Gastroesophageal sphincter (tissue), 3 donors: ENCODE results near the gene ST6GAL2.

Source experiments
- POLR2A ChIP-seq, 2 donors: fragments of 450-650 bp; IDR thresholded peaks; one replicate each; pipeline ENCODE4 v1.6.1; 2017; ENCODE audit warnings: antibody characterized with exemption in 2 of 2, mild to moderate bottlenecking in 2 of 2, moderate library complexity in 1 of 2
- TF ChIP-seq, protein P1 (sequence below), 4 experiments: fragments of 200-600 bp in 2 of 4; fragments of 450-650 bp in 2 of 4; sonication (generic) in 1 of 4; IDR thresholded peaks; one replicate each; pipeline ENCODE4 v1.5.1; 2017 to 2019; ENCODE audit warnings: antibody characterized with exemption in 4 of 4, mild to moderate bottlenecking in 2 of 4, moderate library complexity in 2 of 4

DNA sequence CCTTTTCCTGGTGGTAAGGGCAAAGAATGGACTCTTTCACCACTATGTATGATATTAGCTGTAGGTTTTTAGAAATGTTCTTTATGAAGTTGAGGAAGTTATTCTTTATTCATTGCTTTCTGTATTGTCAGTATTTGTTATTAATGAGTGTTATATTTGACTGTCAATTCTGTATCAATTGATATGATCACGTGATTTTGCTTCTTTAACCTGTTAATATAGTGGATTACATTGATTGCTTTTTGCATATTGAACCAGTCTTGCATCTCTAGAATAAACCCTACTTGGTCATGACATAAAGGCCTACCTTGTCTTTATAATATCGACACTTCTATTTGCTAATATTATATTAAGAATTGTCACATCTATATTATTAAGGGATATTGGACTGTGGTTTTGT, 18.3 kb upstream of the ST6GAL2 start:
- TF ChIP-seq, protein P1, sequence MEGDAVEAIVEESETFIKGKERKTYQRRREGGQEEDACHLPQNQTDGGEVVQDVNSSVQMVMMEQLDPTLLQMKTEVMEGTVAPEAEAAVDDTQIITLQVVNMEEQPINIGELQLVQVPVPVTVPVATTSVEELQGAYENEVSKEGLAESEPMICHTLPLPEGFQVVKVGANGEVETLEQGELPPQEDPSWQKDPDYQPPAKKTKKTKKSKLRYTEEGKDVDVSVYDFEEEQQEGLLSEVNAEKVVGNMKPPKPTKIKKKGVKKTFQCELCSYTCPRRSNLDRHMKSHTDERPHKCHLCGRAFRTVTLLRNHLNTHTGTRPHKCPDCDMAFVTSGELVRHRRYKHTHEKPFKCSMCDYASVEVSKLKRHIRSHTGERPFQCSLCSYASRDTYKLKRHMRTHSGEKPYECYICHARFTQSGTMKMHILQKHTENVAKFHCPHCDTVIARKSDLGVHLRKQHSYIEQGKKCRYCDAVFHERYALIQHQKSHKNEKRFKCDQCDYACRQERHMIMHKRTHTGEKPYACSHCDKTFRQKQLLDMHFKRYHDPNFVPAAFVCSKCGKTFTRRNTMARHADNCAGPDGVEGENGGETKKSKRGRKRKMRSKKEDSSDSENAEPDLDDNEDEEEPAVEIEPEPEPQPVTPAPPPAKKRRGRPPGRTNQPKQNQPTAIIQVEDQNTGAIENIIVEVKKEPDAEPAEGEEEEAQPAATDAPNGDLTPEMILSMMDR (IDR thresholded peaks at IDR 0.05) = no peak
- TF ChIP-seq POLR2A (IDR thresholded peaks at IDR 0.05) = no peak
